A549 (cell line): ENCODE data around the gene PTPRD. TPM values are rescaled to one million over a fixed set of nuclear protein-coding genes. Genes with fewer than 3 reads are reported as not detected.

ENCODE experiments used
- ATAC-seq, 2 experiments: fragments of 200-7000 bp in 1 of 2; fragments of >200 bp in 1 of 2; cut with Nextera tagmentation in 1 of 2; cut with Tn5 transposase in 1 of 2; 3 replicates each; pipeline versions ENCODE4 v1.8.0 to v1.9.1; 2018 to 2020; ENCODE audit warnings: mild to moderate bottlenecking in 1 of 2, moderate library complexity in 1 of 2
- CTCF ChIA-PET: fragments of 300-600 bp; sonication (Branson Sonifier 250); formaldehyde crosslinking; extraction: SDS; loops from one replicate; lab custom pipeline; 2021; ENCODE audit warnings: antibody characterized with exemption, inconsistent platforms; lab: Yijun Ruan, JAX
- POLR2A ChIA-PET: fragments of 350-600 bp; formaldehyde crosslinking; extraction: SDS; loops from one replicate; lab custom pipeline; 2021; ENCODE audit warnings: antibody characterized with exemption, inconsistent platforms; lab: Yijun Ruan, JAX
- DNase-seq, 2 experiments: peaks; one replicate each; pipeline versions ENCODE4 v3.0.0 to v3.0.0-alpha.2; 2011 to 2016; ENCODE audit warnings: low read depth in 1 of 2, low spot score in 1 of 2
- FAIRE-seq: peaks from 2 replicates; lab custom pipeline; 2011; peaks lifted over from hg19 to GRCh38; lab: Jason Lieb, UNC
- H3K27ac ChIP-seq, 2 experiments: fragments of >200 bp; sonication (Bioruptor Twin); formaldehyde crosslinking; 3 replicates each; pipeline ENCODE4 v1.5.1; 2016 to 2017
- H3K4me1 ChIP-seq: fragments of >200 bp; sonication (Bioruptor Twin); formaldehyde crosslinking; 3 replicates; pipeline ENCODE4 v1.6.1; 2016
- H3K4me2 ChIP-seq: fragments of >200 bp; sonication (Bioruptor Twin); formaldehyde crosslinking; 3 replicates; pipeline ENCODE4 v1.6.1; 2016
- H3K4me3 ChIP-seq: fragments of >200 bp; sonication (Bioruptor Twin); formaldehyde crosslinking; 3 replicates; pipeline ENCODE4 v1.5.1; 2016
- H3K9me3 ChIP-seq: fragments of >200 bp; sonication (Bioruptor Twin); formaldehyde crosslinking; 3 replicates; pipeline ENCODE4 v1.6.1; 2016
- CBX2 ChIP-seq: fragments of 200-600 bp; sonication (generic); IDR thresholded peaks from 2 replicates; pipeline ENCODE4 v1.6.1; 2016; ENCODE audit warnings: low read depth, mild to moderate bottlenecking, borderline replicate concordance
- CBX8 ChIP-seq: fragments of 200-600 bp; sonication (generic); IDR thresholded peaks from 2 replicates; pipeline ENCODE4 v1.6.1; 2016
- CHD4 ChIP-seq: fragments of 200-600 bp; sonication (generic); IDR thresholded peaks from 2 replicates; pipeline ENCODE4 v1.6.1; 2016; ENCODE audit warnings: antibody characterized with exemption, mild to moderate bottlenecking, borderline replicate concordance
- CTCF ChIP-seq: fragments of >200 bp; sonication (Bioruptor Twin); formaldehyde crosslinking; IDR thresholded peaks from 3 replicates; pipeline ENCODE4 v1.5.1; 2016
- E2F6 ChIP-seq: IDR thresholded peaks from 2 replicates; pipeline ENCODE4 v1.6.1; 2012; ENCODE audit warnings: low read depth, borderline replicate concordance
- EHF ChIP-seq: fragments of 250-450 bp; sonication (Bioruptor Pico); IDR thresholded peaks from 2 replicates; pipeline ENCODE4 v1.5.0; 2020; ENCODE audit warnings: mild to moderate bottlenecking
- ELK1 ChIP-seq: fragments of 150-350 bp; IDR thresholded peaks from 2 replicates; pipeline ENCODE4 v1.6.1; 2014; ENCODE audit warnings: low read depth, mild to moderate bottlenecking, low read length
- FOSB ChIP-seq: fragments of 250-450 bp; sonication (Bioruptor Pico); IDR thresholded peaks from 2 replicates; pipeline ENCODE4 v1.5.0; 2020; ENCODE audit warnings: mild to moderate bottlenecking, moderate library complexity
- FOSL2 ChIP-seq, 2 experiments: fragments of 450-650 bp in 1 of 2; fragments of >200 bp in 1 of 2; sonication (Bioruptor Twin) in 1 of 2; formaldehyde crosslinking; IDR thresholded peaks; 2 replicates each; pipeline versions ENCODE4 v1.5.0 to v1.6.1; 2016 to 2020; ENCODE audit warnings: mild to moderate bottlenecking in 1 of 2, moderate library complexity in 1 of 2
- FOXS1 ChIP-seq: fragments of 250-450 bp; sonication (Bioruptor Pico); IDR thresholded peaks from 2 replicates; pipeline ENCODE4 v1.5.0; 2020; ENCODE audit warnings: mild to moderate bottlenecking, moderate library complexity
- GATA3 ChIP-seq: IDR thresholded peaks from 2 replicates; pipeline ENCODE4 v1.6.1; 2012; ENCODE audit warnings: borderline replicate concordance
- HEYL ChIP-seq: fragments of 250-450 bp; sonication (Bioruptor Pico); IDR thresholded peaks from 2 replicates; pipeline ENCODE4 v1.8.0; 2021; ENCODE audit warnings: mild to moderate bottlenecking, moderate library complexity
- HOXB13 ChIP-seq: fragments of 250-450 bp; sonication (Bioruptor Pico); IDR thresholded peaks from 2 replicates; pipeline ENCODE4 v1.5.0; 2020; ENCODE audit warnings: low read depth, mild to moderate bottlenecking, moderate library complexity
- JUN ChIP-seq, 2 experiments: fragments of >200 bp; sonication (Bioruptor Twin); formaldehyde crosslinking; IDR thresholded peaks; 2 replicates in 1 of 2; 3 replicates in 1 of 2; pipeline ENCODE4 v1.6.1; 2016 to 2017
- KDM5A ChIP-seq: fragments of 200-600 bp; sonication (generic); IDR thresholded peaks from 2 replicates; pipeline ENCODE4 v1.6.1; 2016; ENCODE audit warnings: antibody characterized with exemption, mild to moderate bottlenecking
- MAFK ChIP-seq: fragments of 450-650 bp; IDR thresholded peaks from 2 replicates; pipeline ENCODE4 v1.6.1; 2014; ENCODE audit not compliant: partially characterized antibody
- MYC ChIP-seq: IDR thresholded peaks from 2 replicates; pipeline ENCODE4 v1.6.1; 2012; ENCODE audit warnings: mild to moderate bottlenecking, inconsistent platforms, low read length, improper control_type of control experiment, borderline replicate concordance
- NPAS2 ChIP-seq: fragments of 250-450 bp; sonication (Bioruptor Pico); IDR thresholded peaks from 2 replicates; pipeline ENCODE4 v1.8.0; 2022; ENCODE audit warnings: mild to moderate bottlenecking, moderate library complexity, borderline replicate concordance
- NR3C1 ChIP-seq: fragments of >200 bp; sonication (Bioruptor Twin); formaldehyde crosslinking; IDR thresholded peaks from 3 replicates; pipeline ENCODE4 v1.6.1; 2017
- POLR2AphosphoS2 ChIP-seq: conservative IDR thresholded peaks from 2 replicates; pipeline ENCODE4 v1.6.1; 2012; ENCODE audit warnings: low read length, improper control_type of control experiment, inconsistent platforms
- RAD21 ChIP-seq, 2 experiments: fragments of >200 bp in 1 of 2; sonication (Bioruptor Twin) in 1 of 2; formaldehyde crosslinking in 1 of 2; IDR thresholded peaks in 1 of 2; conservative IDR thresholded peaks in 1 of 2; 2 replicates in 1 of 2; 3 replicates in 1 of 2; pipeline ENCODE4 v1.6.1; 2012 to 2018; ENCODE audit warnings: inconsistent platforms in 1 of 2
- RFX5 ChIP-seq: fragments of 450-650 bp; IDR thresholded peaks from 2 replicates; pipeline ENCODE4 v1.7.1; 2014; ENCODE audit warnings: antibody characterized with exemption, mild to moderate bottlenecking, moderate library complexity
- RNF2 ChIP-seq: fragments of 200-600 bp; sonication (generic); IDR thresholded peaks from 2 replicates; pipeline ENCODE4 v1.6.1; 2016; ENCODE audit warnings: low read depth, mild to moderate bottlenecking, antibody characterized with exemption, moderate library complexity, borderline replicate concordance
- TFCP2L1 ChIP-seq: fragments of 250-450 bp; sonication (Bioruptor Pico); IDR thresholded peaks from 2 replicates; pipeline ENCODE4 v1.5.0; 2021; ENCODE audit warnings: mild to moderate bottlenecking
- ZC3H11A ChIP-seq: fragments of 450-650 bp; IDR thresholded peaks from 2 replicates; pipeline ENCODE4 v1.6.1; 2014; ENCODE audit warnings: antibody characterized with exemption, mild to moderate bottlenecking
- ZSCAN20 ChIP-seq: fragments of 250-450 bp; sonication (Bioruptor Pico); IDR thresholded peaks from 2 replicates; pipeline ENCODE4 v1.8.0; 2022; ENCODE audit warnings: mild to moderate bottlenecking, moderate library complexity
- WGBS: methylation state at CpG from one replicate; pipeline ENCODE4 v1.1.6; 2017; ENCODE audit errors: missing lambda C conversion rate; 5-methylcytosine and 5-hydroxymethylcytosine counted together
- polyA plus RNA-seq, 4 experiments: library from polyadenylated mRNA; depleted of rRNA in 3 of 4; stranded (reverse); fragments of >200 nt; fragmentation: RNase III in 1 of 4; extraction: RNeasy Plus Mini Kit Qiagen cat#74134 plus additional on column Dnase treatment in 1 of 4; gene quantifications; 2 replicates in 3 of 4; 3 replicates in 1 of 4; pipeline ENCODE4 v1.2.3, GENCODE V29; 2011 to 2017
- TF ChIP-seq, protein P1 (sequence below): fragments of >200 bp; sonication (Bioruptor Twin); formaldehyde crosslinking; IDR thresholded peaks from 2 replicates; pipeline ENCODE4 v1.6.1; 2016
- TF ChIP-seq, protein P2 (sequence below): fragments of 250-450 bp; sonication (Bioruptor Pico); IDR thresholded peaks from 2 replicates; pipeline ENCODE4 v1.5.0; 2021; ENCODE audit warnings: mild to moderate bottlenecking, moderate library complexity, borderline replicate concordance
- TF ChIP-seq, protein P3 (sequence below): fragments of 450-650 bp; IDR thresholded peaks from 2 replicates; pipeline ENCODE4 v1.6.1; 2014; ENCODE audit warnings: antibody characterized with exemption

Gene PTPRD
- polyA plus RNA-seq, 2 of the 4 experiments (the other 2 are of a cell fraction): 0.39 to 1.3 TPM

DNA sequence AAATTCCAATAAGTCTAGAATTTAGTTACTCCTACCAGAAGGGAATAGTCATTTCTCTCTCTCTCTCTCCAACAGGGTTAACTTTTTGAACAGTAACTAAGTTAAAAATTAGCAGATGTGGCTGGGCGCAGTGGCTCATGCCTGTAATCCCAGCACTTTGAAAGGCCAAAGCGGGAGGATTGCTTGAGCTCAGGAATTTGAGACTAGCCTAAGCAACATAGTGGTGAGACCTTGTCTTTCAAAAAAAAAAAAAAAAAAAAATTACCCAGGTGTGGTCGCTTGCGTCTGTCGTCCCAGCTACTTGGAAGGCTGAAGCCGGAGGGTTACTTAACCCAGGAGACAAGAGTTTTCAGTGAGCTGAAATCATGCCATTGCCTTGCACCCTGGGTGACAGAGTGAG is 639.7 kb downstream of the PTPRD start:
- Histone ChIP-seq H3K9me3 (no peaks in the 10 kb centered on the region), H3K4me3 (no peak overlapping the region), H3K4me1 (no peaks in the 10 kb centered on the region), H3K27ac (no peak overlapping the region), H3K4me2 (no peak overlapping the region)
- ATAC-seq (no peak), FAIRE-seq (no peak), DNase-seq (no peak)
- CTCF ChIA-PET: interaction anchor here (0.7 to 1.0 kb wide), 2 partner anchors 31 to 368 kb away, joined by 3 to 6 read pairs; no protein-coding TSS in a partner anchor
- WGBS: 35% methylated on average over 6 of the region's 6 CpGs
- TF ChIP-seq RNF2 (no peak), MAFK (no peak), NR3C1 (no peak), KDM5A (no peak), POLR2AphosphoS2 (no peak), FOSB (CRISPR knock-in tag) (no peak), HOXB13 (no peak), GATA3 (no peak), ELK1 (no peak), JUN (IDR thresholded peaks at IDR 0.05) (no peak), ZSCAN20 (no peak), RFX5 (no peak), CBX8 (no peak), RAD21 (conservative IDR thresholded peaks at IDR 0.05 in 1 of 2, IDR thresholded peaks at IDR 0.05 in 1 of 2) (no peak), TFCP2L1 (CRISPR knock-in tag) (no peak), NPAS2 (CRISPR knock-in tag) (no peak), E2F6 (no peak)
- POLR2A ChIA-PET: no interaction called here

DNA sequence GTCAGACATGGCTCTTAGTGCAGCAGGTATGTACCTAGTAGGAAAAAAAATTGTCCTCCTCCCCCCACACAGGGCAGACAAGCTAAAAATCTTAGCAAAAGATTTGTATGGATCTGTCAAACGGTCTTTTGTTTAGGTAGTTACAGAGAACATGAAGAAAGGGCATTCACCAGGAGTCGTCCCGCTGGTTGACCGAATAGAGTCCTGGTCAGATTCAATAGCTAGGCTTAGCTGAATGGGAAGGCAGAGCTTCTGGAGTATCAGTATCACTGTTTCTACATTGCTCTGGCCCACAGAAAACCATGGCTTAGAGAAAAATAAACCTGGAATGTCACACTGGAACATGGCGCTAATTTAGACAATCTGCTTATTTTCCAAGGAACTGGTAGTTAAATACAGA is 642.3 kb downstream of the PTPRD start:
- CTCF ChIA-PET: no interaction called here
- FAIRE-seq: no peak
- Histone ChIP-seq H3K4me2 (no peak overlapping the region), H3K4me3 (no peak overlapping the region), H3K4me1 (no peaks in the 10 kb centered on the region), H3K27ac (no peak overlapping the region), H3K9me3 (no peaks in the 10 kb centered on the region)
- DNase-seq: no peak
- ATAC-seq: no peak
- POLR2A ChIA-PET: no interaction called here
- 20% methylated on average over 5 of the region's 5 CpGs for WGBS
- TF ChIP-seq HEYL (CRISPR knock-in tag) (no peak), RFX5 (no peak), EHF (CRISPR knock-in tag) (no peak), MYC (no peak)
- TF ChIP-seq, all 56 proteins: peak for 0

DNA sequence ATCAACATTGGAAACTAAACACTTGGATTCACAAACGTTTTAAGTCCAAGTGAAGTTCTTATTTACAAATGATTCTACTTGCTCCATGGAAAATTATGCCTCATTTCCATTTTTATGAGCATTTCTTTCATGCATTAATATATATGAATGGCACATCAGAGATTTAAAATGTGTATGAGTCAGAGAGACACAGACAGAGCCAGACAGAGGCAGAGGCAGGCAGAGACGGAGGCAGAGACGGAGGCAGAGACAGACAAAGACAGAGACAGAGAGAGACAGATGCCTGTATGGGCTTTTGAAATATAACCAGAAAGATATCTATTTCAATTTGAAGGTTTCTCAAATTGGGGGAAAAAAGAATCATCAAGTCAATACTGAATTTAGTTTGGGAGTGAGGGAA is 649.0 kb downstream of the PTPRD start:
- Histone ChIP-seq H3K4me1 (no peaks in the 10 kb centered on the region), H3K27ac (no peak overlapping the region), H3K9me3 (no peaks in the 10 kb centered on the region), H3K4me2 (no peak overlapping the region), H3K4me3 (no peak overlapping the region)
- CTCF ChIA-PET: no interaction called here
- POLR2A ChIA-PET: no interaction called here
- WGBS: 39% methylated on average over 3 of the region's 3 CpGs
- DNase-seq (no peak), FAIRE-seq (no peak), ATAC-seq (no peak)
- TF ChIP-seq ZC3H11A: no peak
- TF ChIP-seq, protein P1, sequence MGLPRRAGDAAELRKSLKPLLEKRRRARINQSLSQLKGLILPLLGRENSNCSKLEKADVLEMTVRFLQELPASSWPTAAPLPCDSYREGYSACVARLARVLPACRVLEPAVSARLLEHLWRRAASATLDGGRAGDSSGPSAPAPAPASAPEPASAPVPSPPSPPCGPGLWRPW: no peak
- TF ChIP-seq, protein P2, sequence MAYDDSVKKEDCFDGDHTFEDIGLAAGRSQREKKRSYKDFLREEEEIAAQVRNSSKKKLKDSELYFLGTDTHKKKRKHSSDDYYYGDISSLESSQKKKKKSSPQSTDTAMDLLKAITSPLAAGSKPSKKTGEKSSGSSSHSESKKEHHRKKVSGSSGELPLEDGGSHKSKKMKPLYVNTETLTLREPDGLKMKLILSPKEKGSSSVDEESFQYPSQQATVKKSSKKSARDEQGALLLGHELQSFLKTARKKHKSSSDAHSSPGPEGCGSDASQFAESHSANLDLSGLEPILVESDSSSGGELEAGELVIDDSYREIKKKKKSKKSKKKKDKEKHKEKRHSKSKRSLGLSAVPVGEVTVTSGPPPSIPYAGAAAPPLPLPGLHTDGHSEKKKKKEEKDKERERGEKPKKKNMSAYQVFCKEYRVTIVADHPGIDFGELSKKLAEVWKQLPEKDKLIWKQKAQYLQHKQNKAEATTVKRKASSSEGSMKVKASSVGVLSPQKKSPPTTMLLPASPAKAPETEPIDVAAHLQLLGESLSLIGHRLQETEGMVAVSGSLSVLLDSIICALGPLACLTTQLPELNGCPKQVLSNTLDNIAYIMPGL (CRISPR knock-in tag): no peak
- TF ChIP-seq FOXS1 (CRISPR knock-in tag): no peak
- TF ChIP-seq CTCF: no peak
- no peak for TF ChIP-seq CHD4
- no peak for TF ChIP-seq FOSL2 (IDR thresholded peaks at IDR 0.05)
- no peak for TF ChIP-seq FOSL2 (CRISPR knock-in tag; IDR thresholded peaks at IDR 0.05)
- TF ChIP-seq, protein P3, sequence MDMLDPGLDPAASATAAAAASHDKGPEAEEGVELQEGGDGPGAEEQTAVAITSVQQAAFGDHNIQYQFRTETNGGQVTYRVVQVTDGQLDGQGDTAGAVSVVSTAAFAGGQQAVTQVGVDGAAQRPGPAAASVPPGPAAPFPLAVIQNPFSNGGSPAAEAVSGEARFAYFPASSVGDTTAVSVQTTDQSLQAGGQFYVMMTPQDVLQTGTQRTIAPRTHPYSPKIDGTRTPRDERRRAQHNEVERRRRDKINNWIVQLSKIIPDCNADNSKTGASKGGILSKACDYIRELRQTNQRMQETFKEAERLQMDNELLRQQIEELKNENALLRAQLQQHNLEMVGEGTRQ: no peak
- no peak for TF ChIP-seq TFCP2L1 (CRISPR knock-in tag)
- no peak for TF ChIP-seq CBX2
- TF ChIP-seq E2F6: no peak
